ENCODE measurements around the gene GDF7. TPM values are rescaled to one million over a fixed set of nuclear protein-coding genes. Genes with fewer than 3 reads are reported as not detected.

GDF7 gene
- polyA plus RNA-seq, 4 donors: 1.8 to 4.9 (median 3.9) TPM

GRCh38 chr2:20642055-20642971 is 24.6 kb upstream of the GDF7 start:
- no peak for DNase-seq (ENCODE audit: low read depth in 4 of 4, low spot score in 3 of 4)

- no peak for DNase-seq (ENCODE audit: low read depth in 4 of 4, low spot score in 3 of 4)
Observed at GRCh38 chr2:20643060-20643459, 23.9 kb upstream of the GDF7 start.

- DNase-seq (ENCODE audit: low read depth in 4 of 4, low spot score in 3 of 4): no peak
Observed at GRCh38 chr2:20643826-20644225, 23.1 kb upstream of the GDF7 start.

- no peak for DNase-seq (ENCODE audit: low read depth in 4 of 4, low spot score in 3 of 4)
Observed at GRCh38 chr2:20645301-20645701, 21.6 kb upstream of the GDF7 start.

GRCh38 chr2:20645761-20646160 is 21.2 kb upstream of the GDF7 start:
- no peak for DNase-seq (ENCODE audit: low read depth in 4 of 4, low spot score in 3 of 4)

GRCh38 chr2:20646446-20646845 is 20.5 kb upstream of the GDF7 start:
- no peak for DNase-seq (ENCODE audit: low read depth in 4 of 4, low spot score in 3 of 4)

GRCh38 chr2:20647211-20647610 is 19.7 kb upstream of the GDF7 start:
- DNase-seq (ENCODE audit: low read depth in 4 of 4, low spot score in 3 of 4): no peak

- DNase-seq (ENCODE audit: low read depth in 4 of 4, low spot score in 3 of 4): no peak
Observed at GRCh38 chr2:20647738-20648137, 19.2 kb upstream of the GDF7 start.

GRCh38 chr2:20648206-20648605 is 18.7 kb upstream of the GDF7 start:
- DNase-seq (ENCODE audit: low read depth in 4 of 4, low spot score in 3 of 4): no peak

- no peak for DNase-seq (ENCODE audit: low read depth in 4 of 4, low spot score in 3 of 4)
Observed at GRCh38 chr2:20648831-20649230, 18.1 kb upstream of the GDF7 start.

GRCh38 chr2:20649576-20649975 is 17.4 kb upstream of the GDF7 start:
- DNase-seq (ENCODE audit: low read depth in 4 of 4, low spot score in 3 of 4): no peak

- no peak for DNase-seq (ENCODE audit: low read depth in 4 of 4, low spot score in 3 of 4)
Observed at GRCh38 chr2:20649976-20650375, 17.0 kb upstream of the GDF7 start.

GRCh38 chr2:20650393-20650876 is 16.5 kb upstream of the GDF7 start:
- no peak for DNase-seq (ENCODE audit: low read depth in 4 of 4, low spot score in 3 of 4)

- peak; percentile 73 to 78 (median 76) for DNase-seq (ENCODE audit: low read depth in 4 of 4, low spot score in 3 of 4)
Observed at GRCh38 chr2:20650877-20651730, 15.8 kb upstream of the GDF7 start, which contains the start of gene HS1BP3. Gene HS1BP3, minus strand, starts transcription at chr2:20651098. Its CDS starts 35 bp downstream, at chr2:20651063.

GRCh38 chr2:20651731-20652099 is 15.2 kb upstream of the GDF7 start:
- DNase-seq (ENCODE audit: low read depth in 4 of 4, low spot score in 3 of 4): no peak

- no peak for DNase-seq (ENCODE audit: low read depth in 4 of 4, low spot score in 3 of 4)
Observed at GRCh38 chr2:20652141-20652540, 14.8 kb upstream of the GDF7 start.

GRCh38 chr2:20652673-20653575 is 14.0 kb upstream of the GDF7 start:
- DNase-seq (ENCODE audit: low read depth in 4 of 4, low spot score in 3 of 4): no peak

- no peak for DNase-seq (ENCODE audit: low read depth in 4 of 4, low spot score in 3 of 4)
Observed at GRCh38 chr2:20653695-20654534, 13.0 kb upstream of the GDF7 start.

- no peak for DNase-seq (ENCODE audit: low read depth in 4 of 4, low spot score in 3 of 4)
Observed at GRCh38 chr2:20654535-20654813, 12.5 kb upstream of the GDF7 start.

GRCh38 chr2:20656561-20656960 is 10.4 kb upstream of the GDF7 start:
- no peak for DNase-seq (ENCODE audit: low read depth in 4 of 4, low spot score in 3 of 4)

Measured in left renal pelvis (tissue), 4 donors.